Measurements from ENCODE around the gene KIF5C.

The KIF5C gene

GRCh38 chr2:148994341-148994740 lies 119.3 kb downstream of the KIF5C start:
- H3K4me3 ChIP-seq (replicated peaks; ENCODE audit: low read depth, low read length): no peak overlapping the region
- TF ChIP-seq CTCF (IDR thresholded peaks at IDR 0.05; ENCODE audit: low read depth, low read length, missing control alignments): no peak
- no peak for DNase-seq (ENCODE audit: extremely low read depth, low read depth)

- H3K4me3 ChIP-seq (replicated peaks; ENCODE audit: low read depth, low read length): no peak overlapping the region
- DNase-seq (ENCODE audit: extremely low read depth, low read depth): no peak
- TF ChIP-seq CTCF (IDR thresholded peaks at IDR 0.05; ENCODE audit: low read depth, low read length, missing control alignments): no peak
Measured at GRCh38 chr2:148996805-148997204, 121.8 kb downstream of the KIF5C start.

- no peak for DNase-seq (ENCODE audit: extremely low read depth, low read depth)
- no peak for TF ChIP-seq CTCF (IDR thresholded peaks at IDR 0.05; ENCODE audit: low read depth, low read length, missing control alignments)
- H3K4me3 ChIP-seq (replicated peaks; ENCODE audit: low read depth, low read length): no peak overlapping the region
Measured at GRCh38 chr2:148998165-148998830, 123.3 kb downstream of the KIF5C start.

GRCh38 chr2:148998831-148999200 lies 123.8 kb downstream of the KIF5C start:
- TF ChIP-seq CTCF (IDR thresholded peaks at IDR 0.05; ENCODE audit: low read depth, low read length, missing control alignments): no peak
- H3K4me3 ChIP-seq (replicated peaks; ENCODE audit: low read depth, low read length): no peak overlapping the region
- no peak for DNase-seq (ENCODE audit: extremely low read depth, low read depth)

GRCh38 chr2:148999451-148999921 lies 124.5 kb downstream of the KIF5C start:
- DNase-seq (ENCODE audit: extremely low read depth, low read depth): no peak
- no peak for TF ChIP-seq CTCF (IDR thresholded peaks at IDR 0.05; ENCODE audit: low read depth, low read length, missing control alignments)
- H3K4me3 ChIP-seq (replicated peaks; ENCODE audit: low read depth, low read length): no peak overlapping the region

- no peak overlapping the region for H3K4me3 ChIP-seq (replicated peaks; ENCODE audit: low read depth, low read length)
- TF ChIP-seq CTCF (IDR thresholded peaks at IDR 0.05; ENCODE audit: low read depth, low read length, missing control alignments): no peak
- DNase-seq (ENCODE audit: extremely low read depth, low read depth): no peak
Measured at GRCh38 chr2:149000158-149000938, 125.3 kb downstream of the KIF5C start.
